Fibroblast of villous mesenchyme (primary cell): Measurements from ENCODE around the gene SPDYE17. TPM values are rescaled to one million over a fixed set of nuclear protein-coding genes. Genes with fewer than 3 reads are reported as not detected.
"Not testable (repeated sequence)": the region's sequence is repeated elsewhere in the genome, so short reads cannot be mapped to it uniquely, and the experiment has no call there.

ENCODE experiments used
- DNase-seq: peaks from one replicate; pipeline ENCODE4 v3.0.0-alpha.2; 2010; ENCODE audit warnings: low read depth
- H3K4me3 ChIP-seq: 2 replicates; pipeline ENCODE4 v1.5.1; 2011; ENCODE audit warnings: low read depth, mild to moderate bottlenecking, low read length
- total RNA-seq: library from RNA; depleted of rRNA; stranded (reverse); fragments of >200 nt; gene quantifications from 2 replicates; pipeline ENCODE4 v1.2.3, GENCODE V29; 2012

Gene SPDYE17
- total RNA-seq: not detected in 2 replicates

- DNase-seq, H3K4me3 ChIP-seq: not testable (repeated sequence)
Observed at GRCh38 chr7:77032261-77032660, at the start of gene SPDYE17. Gene SPDYE17, minus strand, starts transcription at chr7:77032361. Its CDS starts 1,791 bp downstream, at chr7:77030570.

- not testable (repeated sequence) for H3K4me3 ChIP-seq, DNase-seq
Observed at GRCh38 chr7:77080236-77080635, 48.1 kb upstream of the SPDYE17 start.

GRCh38 chr7:77079624-77080023 is 47.5 kb upstream of the SPDYE17 start:
- not testable (repeated sequence) for H3K4me3 ChIP-seq, DNase-seq

GRCh38 chr7:77079112-77079511 is 47.0 kb upstream of the SPDYE17 start:
- DNase-seq, H3K4me3 ChIP-seq: not testable (repeated sequence)

- DNase-seq: not testable (repeated sequence)
Observed at GRCh38 chr7:77077060-77077459, 44.9 kb upstream of the SPDYE17 start.

GRCh38 chr7:77074786-77075396 is 42.7 kb upstream of the SPDYE17 start:
- not testable (repeated sequence) for H3K4me3 ChIP-seq
- peak; percentile 7 for DNase-seq

More at GRCh38 chr7:77077060-77077459, 44.9 kb upstream of the SPDYE17 start:
- not testable (repeated sequence) for H3K4me3 ChIP-seq

- not testable (repeated sequence) for DNase-seq, H3K4me3 ChIP-seq
Observed at GRCh38 chr7:77071108-77071507, 38.9 kb upstream of the SPDYE17 start.

- DNase-seq: not testable (repeated sequence)
Observed at GRCh38 chr7:77065869-77066268, 33.7 kb upstream of the SPDYE17 start.

GRCh38 chr7:77063732-77064131 is 31.6 kb upstream of the SPDYE17 start:
- DNase-seq, H3K4me3 ChIP-seq: not testable (repeated sequence)

More at GRCh38 chr7:77065869-77066268, 33.7 kb upstream of the SPDYE17 start:
- H3K4me3 ChIP-seq: not testable (repeated sequence)

- not testable (repeated sequence) for H3K4me3 ChIP-seq, DNase-seq
Observed at GRCh38 chr7:77062557-77062956, 30.4 kb upstream of the SPDYE17 start, which contains the start of gene SPDYE18. Gene SPDYE18, minus strand, starts transcription at chr7:77062558. Its CDS starts 2,046 bp downstream, at chr7:77060512.

GRCh38 chr7:77026349-77026748 is 5.8 kb downstream of the SPDYE17 start:
- not testable (repeated sequence) for DNase-seq, H3K4me3 ChIP-seq

- not testable (repeated sequence) for DNase-seq, H3K4me3 ChIP-seq
Observed at GRCh38 chr7:77010074-77010680, 22.0 kb downstream of the SPDYE17 start.

- H3K4me3 ChIP-seq: not testable (repeated sequence)
- peak; percentile 62 for DNase-seq
Observed at GRCh38 chr7:77008000-77008399, 24.2 kb downstream of the SPDYE17 start.

- not testable (repeated sequence) for DNase-seq
Observed at GRCh38 chr7:77006127-77007110, 25.7 kb downstream of the SPDYE17 start.

GRCh38 chr7:77005461-77006057 is 26.6 kb downstream of the SPDYE17 start:
- H3K4me3 ChIP-seq, DNase-seq: not testable (repeated sequence)

More at GRCh38 chr7:77006127-77007110, 25.7 kb downstream of the SPDYE17 start:
- H3K4me3 ChIP-seq: not testable (repeated sequence)

- not testable (repeated sequence) for DNase-seq, H3K4me3 ChIP-seq
Observed at GRCh38 chr7:77004151-77004550, 28.0 kb downstream of the SPDYE17 start.

- not testable (repeated sequence) for H3K4me3 ChIP-seq, DNase-seq
Observed at GRCh38 chr7:77003241-77003640, 28.9 kb downstream of the SPDYE17 start.

GRCh38 chr7:77002678-77003233 is 29.4 kb downstream of the SPDYE17 start:
- not testable (repeated sequence) for H3K4me3 ChIP-seq, DNase-seq
